ENCODE data around the gene PCSK5.

GRCh38 chr9:75990156-75990555 lies 99.7 kb downstream of the PCSK5 start:
- TF ChIP-seq CTCF (IDR thresholded peaks at IDR 0.05; ENCODE audit: low read length) (no peak), EZH2 (optimal IDR thresholded peaks at IDR 0.05; ENCODE audit: low read depth, low read length) (no peak), EZH2phosphoT487 (IDR thresholded peaks at IDR 0.05; ENCODE audit: low read length) (no peak)
